GM19023 (cell line): ENCODE measurements around the gene DNM2.
"Not testable (repeated sequence)": the region's sequence is repeated elsewhere in the genome, so short reads cannot be mapped to it uniquely, and the experiment has no call there.

Experiments
- ATAC-seq: cut with Tn5 transposase; IDR thresholded peaks from one replicate; pipeline ENCODE4 v1.9.1; 2021; ENCODE audit warnings: mild to moderate bottlenecking, moderate library complexity; ENCODE audit not compliant: unreplicated experiment

DNM2 gene

DNA sequence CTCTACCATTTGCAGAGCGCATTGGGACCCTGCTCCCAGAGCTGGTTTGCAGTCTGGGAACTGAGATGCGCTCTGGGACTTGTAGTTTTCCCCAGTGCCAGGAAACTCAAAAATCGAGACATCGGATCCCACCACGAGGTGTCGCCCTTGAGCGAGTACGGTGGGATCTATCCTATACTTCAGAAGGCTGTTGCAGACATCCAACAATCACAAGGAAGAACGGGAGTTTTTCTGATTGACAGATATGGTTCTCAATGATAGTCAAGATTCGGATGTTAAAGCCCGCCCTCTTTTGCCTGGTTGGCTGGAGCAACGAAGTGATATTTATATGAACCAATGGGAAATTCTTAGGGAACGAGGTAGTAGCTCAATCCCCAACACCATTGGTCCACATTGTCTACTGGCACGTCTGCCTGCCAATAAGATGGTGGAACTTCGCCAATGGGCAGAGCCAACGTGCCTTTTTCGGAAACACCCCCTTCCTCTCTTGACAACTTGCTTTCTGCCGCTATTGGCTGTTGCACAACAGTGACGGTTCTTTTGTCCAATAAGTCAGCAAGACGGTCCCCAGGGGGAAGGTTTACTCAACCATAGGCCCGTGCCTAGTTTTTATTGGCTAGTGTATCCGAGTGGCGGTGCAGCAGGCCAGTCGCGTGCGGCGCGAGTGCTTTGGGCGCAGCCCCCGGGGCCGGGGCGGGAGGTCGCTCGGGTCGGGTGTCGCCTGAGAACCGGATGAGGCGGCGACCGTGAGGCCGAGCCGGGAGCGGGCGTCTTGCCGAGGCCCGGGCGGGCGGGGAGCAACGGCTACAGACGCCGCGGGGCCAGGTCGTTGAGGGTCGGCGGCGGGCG lies at the start of gene DNM2:
Gene DNM2 (plus strand): TSS at position 724 of the 849 bp plus-strand sequence. CDS start 164 bp downstream, outside the sequence.
- peak; percentile 87 for ATAC-seq

DNA sequence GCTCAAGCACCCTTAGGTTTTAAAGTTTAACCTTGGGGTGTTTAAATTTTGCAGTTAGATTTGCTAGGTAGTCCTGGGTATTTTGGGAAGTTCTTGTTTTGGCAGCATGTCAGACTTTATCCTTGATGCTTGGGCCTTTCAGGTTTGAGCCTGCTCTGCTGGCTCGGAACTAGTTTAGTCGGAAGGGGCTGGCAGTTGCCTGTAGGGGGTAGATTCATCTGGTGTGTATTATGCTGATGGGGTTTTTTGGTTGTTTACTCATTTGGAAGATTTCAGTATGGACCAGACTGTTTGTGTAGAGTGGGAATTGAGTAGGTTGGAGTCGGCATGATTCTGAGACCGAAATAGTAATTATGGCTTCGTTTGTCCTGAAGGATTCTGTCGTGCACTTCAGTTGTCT lies 48.6 kb upstream of the DNM2 start:
- ATAC-seq, result no peak

DNA sequence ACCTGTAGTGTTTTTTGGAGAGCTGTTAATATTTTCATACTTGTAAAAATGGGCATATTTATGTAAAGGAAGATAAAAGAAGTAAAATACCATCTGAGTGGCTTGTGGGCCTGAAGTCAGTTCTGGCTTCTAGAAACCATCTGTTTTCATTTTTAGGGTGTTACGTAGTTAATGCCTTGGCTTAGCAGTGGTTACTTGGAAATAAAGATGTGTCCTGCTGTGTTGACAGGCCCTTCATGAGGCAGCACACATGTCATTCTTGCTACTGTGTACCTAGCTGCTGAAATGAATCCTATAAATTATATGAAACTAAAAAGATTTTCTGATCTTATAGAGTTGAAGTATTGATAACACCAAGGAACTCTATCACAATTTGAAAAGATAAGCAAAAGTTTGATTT lies 47.7 kb upstream of the DNM2 start:
- ATAC-seq, result no peak

DNA sequence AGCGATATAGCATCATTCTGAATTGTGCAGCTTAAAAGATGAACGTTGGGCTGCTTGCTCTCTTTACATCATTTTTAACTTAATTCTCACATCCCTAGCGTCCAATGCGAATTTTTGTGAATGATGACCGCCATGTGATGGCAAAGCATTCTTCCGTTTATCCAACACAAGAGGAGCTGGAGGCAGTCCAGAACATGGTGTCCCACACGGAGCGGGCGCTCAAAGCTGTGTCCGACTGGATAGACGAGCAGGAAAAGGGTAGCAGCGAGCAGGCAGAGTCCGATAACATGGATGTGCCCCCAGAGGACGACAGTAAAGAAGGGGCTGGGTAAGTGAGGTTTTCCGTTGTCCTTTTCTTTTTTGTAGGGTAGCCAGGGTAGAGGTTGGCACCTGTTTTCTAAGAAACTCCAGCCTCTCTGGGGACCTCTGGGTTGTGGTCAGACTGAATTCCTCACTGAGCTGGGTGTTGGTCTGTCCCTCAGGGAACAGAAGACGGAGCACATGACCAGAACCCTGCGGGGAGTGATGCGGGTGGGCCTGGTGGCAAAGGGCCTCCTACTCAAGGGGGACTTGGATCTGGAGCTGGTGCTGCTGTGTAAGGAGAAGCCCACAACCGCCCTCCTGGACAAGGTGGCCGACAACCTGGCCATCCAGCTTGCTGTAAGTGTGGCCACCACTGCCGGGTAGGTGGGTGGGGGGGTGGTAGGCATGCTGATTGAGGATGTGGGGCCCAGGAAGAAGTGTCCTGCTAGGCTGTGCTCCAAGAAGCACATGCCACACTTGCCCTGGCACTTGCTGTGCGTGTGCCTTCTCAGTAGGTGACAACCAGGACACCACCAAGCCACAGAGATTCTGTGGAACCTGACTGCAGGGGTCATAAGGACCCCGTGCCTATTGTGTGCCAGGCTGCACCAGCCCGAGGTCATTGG lies 46.7 kb upstream of the DNM2 start:
- ATAC-seq, result no peak

DNA sequence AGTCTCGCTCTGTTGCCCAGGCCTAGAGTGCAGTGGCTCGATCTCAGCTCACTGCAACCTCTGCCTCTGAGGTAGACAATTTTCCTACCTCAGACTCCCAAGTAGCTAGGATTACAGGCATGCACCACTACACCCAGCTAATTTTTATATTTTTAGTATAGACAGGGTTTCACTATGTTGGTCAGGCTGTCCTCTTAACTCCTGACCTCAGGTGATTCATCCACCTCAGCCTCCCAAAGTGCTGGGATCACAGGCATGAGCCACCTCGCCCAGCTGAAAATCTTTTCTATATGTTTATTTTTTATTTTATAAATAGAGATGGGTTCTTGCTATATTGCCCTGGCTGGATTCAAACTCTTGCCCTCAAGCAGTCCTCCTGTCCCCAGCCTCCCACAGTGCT lies 46.0 kb upstream of the DNM2 start:
- ATAC-seq, result not testable (repeated sequence)

DNA sequence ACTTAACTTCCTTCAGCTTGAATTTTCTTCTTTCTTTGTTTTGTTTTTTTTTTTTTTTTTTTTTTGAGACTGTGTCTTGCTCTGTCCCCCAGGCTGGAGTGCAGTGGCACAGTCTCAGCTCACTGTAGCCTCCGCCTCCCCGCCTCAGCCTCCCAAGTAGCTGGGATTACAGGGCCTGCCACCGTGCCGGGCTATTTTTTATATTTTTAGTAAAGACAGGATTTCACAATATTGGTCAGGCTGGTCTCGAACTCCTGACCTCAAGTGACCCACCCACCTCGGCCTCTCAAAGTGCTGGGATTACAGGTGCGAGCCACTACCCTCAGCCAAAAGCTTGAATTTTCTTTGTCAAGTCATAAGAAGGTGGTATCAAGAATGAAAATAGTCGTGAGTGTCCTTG lies 42.7 kb upstream of the DNM2 start:
- ATAC-seq, result not testable (repeated sequence)

DNA sequence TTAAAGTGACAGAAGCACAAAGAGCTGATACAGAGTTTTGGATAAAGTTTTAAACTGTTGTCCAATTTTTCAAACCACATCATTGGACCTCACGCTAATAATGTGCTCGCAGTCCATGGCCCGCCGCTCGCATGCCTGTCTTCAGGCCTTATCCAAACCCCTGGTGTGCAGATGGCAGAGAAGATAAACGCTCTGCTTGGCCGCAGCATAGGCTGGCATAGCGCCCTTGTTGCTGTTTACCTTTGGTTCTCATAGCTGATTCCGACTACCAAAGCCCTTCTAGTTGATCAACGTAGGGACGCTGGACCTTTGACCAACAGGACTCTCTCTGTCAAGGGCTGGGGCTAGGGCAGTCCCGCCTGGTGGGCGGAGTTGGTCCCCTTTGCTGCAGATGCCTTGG lies 40.1 kb upstream of the DNM2 start:
- ATAC-seq, result no peak

DNA sequence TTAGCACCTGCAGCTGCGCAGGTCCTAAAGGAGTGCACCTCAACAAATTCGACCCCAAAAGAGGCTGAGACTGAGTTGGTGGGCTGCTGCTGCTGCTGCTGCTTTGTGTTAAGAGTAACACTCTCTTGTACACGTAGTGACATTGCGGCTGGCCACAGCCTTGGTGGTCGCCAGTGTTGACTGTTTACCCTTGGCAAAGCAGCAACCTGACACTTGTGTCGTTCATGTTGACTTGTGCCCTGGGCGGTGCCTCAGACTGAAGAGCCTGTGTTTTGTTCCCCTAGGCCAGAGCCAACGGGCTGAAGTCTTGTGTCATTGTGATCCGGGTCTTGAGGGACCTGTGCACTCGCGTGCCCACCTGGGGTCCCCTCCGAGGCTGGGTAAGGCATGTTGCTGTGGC lies 39.1 kb upstream of the DNM2 start:
- no peak for ATAC-seq

DNA sequence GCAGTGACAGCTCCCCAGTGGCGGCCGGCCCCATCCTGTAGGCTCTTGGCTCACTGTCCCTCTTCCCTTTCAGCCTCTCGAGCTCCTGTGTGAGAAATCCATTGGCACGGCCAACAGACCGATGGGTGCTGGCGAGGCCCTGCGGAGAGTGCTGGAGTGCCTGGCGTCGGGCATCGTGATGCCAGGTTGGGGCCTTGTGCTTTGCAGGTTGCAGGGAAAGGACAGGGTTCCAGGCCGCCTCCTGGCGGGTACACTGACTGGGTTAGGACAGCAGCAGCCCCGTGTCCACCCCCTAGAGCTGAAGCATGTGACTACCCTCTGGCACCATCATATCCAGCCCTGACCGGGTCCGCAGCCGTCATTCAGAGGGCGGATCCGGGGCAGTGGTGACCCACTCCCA lies 38.1 kb upstream of the DNM2 start:
- ATAC-seq, result no peak

DNA sequence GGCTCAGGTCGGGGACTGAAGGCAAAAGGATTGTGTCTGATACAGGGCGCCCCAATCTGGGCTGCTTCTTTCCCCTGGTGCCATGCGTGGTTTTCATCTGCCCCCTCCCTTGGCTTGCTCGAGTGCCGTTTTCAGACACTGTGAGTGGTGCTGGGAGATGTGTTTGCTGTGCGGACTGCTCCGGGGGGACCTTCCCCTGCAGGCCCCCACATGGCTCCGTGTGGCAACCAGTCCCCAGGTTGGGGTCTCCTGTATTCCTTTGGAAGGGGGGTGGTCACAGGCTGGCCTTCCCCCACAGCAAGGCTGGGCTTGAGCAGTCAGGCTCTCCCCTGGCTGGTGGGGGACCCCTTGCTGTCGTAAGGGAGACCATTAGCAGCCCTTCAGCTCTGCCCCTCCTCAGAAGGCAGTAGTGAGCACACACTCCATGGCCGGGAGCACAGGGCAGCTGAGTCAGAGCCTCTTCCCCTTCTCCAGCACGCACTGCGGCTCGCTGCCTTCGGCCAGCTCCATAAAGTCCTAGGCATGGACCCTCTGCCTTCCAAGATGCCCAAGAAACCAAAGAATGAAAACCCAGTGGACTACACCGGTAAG lies 37.2 kb upstream of the DNM2 start:
- no peak for ATAC-seq

DNA sequence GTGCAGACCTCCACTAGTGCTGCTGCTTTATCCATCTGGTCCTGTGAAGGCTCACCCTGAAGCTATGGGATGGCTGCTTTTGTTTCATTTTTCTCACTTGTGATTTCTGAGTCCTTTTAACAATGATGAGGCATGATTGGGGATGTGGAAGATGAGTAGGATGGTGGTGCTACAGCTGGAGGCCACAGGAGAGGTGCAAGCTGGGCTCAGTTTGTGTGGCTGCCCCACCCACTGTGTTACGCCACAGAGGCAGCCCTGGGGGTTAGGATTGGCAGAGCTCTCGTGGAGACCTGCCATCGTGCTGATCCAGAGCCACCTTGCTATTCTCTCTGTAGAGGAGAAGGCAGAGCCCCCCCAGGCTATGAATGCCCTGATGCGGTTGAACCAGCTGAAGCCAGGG lies 36.2 kb upstream of the DNM2 start:
- no peak for ATAC-seq

DNA sequence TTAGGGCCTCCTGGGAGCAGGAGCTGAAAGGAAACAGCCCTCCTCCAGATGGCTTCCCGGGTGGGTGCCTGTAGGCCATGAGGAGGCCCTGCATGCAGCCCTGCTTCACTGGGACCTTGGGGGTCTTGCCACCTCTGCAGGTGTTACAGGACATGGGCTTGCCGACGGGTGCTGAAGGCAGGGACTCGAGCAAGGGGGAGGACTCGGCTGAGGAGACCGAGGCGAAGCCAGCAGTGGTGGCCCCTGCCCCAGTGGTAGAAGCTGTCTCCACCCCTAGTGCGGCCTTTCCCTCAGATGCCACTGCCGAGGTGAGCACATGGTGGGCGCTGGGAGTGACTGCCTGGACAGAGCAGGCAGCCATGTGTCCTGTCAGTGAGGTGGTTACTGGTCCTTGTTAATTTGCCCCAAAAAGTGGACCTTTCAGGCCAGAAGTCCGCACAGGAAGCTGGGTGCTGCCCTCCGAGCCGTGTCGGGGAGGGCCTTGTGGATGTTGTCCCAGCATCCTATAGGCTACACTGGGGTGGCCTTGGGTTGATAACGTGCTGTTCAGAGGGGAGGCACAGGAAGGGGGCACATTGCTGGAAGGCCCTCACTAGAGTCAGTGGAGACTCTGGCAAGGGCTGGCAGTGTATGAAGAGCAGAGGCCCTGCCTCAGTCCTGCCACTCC lies 35.3 kb upstream of the DNM2 start:
- ATAC-seq, result no peak

DNA sequence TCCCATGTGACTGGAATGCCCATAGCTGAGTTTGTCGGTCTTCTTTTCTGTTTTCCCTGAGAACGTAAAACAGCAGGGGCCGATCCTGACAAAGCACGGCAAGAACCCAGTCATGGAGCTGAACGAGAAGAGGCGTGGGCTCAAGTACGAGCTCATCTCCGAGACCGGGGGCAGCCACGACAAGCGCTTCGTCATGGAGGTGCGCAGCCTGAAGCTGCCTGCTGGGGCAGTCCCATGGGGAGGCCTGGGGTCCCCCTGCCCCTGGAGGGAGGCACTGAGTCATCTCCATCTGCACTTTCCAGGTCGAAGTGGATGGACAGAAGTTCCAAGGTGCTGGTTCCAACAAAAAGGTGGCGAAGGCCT lies 34.8 kb upstream of the DNM2 start:
- ATAC-seq, result no peak

DNA sequence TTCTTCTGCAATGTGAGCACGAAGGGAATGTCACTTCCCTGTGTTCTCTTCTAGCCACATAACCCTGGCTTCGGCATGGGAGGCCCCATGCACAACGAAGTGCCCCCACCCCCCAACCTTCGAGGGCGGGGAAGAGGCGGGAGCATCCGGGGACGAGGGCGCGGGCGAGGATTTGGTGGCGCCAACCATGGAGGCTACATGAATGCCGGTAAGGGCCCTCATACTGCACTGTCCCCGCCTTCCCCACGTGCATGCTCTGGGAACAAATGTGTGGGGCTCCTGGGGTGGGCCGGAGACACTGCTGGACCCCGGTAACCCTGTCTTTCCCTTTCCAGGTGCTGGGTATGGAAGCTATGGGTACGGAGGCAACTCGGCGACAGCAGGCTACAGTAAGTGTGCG lies 34.3 kb upstream of the DNM2 start:
- no peak for ATAC-seq

DNA sequence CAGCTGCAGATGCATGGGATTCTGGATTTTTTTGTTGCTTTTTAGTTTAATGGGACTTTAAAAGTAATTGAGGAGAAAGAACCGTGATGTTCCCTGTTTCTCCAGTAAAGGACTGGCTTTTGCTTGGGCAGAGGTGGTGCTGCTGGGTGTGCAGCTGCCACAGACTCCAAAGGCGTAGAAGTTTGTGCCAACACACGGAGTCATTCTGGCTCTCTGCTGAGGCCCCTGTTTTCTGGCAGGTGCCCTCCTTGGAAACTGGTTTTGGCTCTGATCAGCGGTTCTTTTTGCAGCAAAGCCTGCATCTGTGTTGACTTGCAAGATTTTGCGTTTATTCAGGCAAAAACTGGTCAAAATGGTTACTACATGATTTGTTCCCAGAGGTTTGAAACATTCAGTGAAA lies 32.7 kb upstream of the DNM2 start:
- ATAC-seq, result no peak

DNA sequence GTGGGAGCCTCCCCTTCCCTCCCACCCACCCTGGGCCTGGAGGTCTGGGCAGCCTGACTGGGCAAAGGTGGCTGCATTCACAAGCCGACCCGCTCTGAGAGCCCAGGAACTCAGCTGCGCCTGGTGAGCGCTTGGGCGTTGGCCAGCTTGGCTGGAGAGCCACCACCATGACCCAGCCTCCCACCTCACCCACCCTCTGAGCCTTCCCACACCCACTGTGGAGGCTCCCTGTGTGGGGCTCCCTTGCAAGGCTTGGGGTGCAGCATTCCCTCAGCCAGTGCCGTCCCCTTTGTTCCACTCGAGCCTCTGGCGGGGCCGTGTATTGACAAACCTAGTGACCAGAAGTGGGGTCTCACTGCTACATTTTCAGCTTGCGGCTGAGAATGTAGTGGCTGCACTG lies 31.7 kb upstream of the DNM2 start:
- no peak for ATAC-seq

DNA sequence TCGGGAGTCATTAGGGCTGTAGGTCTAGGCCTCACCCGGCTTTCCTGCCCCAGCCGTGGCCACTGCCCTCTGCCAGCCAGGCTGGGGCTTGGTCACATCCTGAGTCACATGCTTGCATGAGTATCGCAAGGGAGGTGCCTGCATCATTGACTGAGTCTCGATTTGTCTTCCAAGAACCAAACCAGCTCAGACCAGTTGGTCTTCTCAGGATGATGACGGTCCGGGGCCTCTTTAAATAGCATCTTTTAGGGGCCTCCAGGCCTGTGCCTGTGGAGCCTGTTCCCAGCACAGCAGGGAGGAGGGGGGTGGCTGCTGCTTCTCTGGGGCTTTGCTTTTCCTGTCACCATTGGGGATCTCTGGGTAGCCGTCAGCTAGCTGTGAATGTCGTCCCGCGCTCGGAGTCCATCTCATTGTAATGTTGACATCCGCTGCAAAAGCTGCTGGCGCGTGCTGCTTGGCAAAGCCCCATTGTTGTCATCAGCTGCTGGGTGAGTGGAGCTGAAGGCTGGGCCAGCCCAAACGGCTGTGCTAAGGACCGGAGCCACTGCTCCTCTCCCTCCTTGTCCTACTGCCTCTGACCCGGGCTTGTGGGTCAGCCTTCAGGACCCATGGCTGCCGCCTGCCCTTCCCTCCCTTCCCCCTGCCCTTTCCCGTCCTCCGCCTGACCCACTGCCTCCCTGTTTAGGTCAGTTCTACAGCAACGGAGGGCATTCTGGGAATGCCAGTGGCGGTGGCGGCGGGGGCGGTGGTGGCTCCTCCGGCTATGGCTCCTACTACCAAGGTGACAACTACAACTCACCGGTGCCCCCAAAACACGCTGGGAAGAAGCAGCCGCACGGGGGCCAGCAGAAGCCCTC lies 31.0 kb upstream of the DNM2 start:
- no peak for ATAC-seq

DNA sequence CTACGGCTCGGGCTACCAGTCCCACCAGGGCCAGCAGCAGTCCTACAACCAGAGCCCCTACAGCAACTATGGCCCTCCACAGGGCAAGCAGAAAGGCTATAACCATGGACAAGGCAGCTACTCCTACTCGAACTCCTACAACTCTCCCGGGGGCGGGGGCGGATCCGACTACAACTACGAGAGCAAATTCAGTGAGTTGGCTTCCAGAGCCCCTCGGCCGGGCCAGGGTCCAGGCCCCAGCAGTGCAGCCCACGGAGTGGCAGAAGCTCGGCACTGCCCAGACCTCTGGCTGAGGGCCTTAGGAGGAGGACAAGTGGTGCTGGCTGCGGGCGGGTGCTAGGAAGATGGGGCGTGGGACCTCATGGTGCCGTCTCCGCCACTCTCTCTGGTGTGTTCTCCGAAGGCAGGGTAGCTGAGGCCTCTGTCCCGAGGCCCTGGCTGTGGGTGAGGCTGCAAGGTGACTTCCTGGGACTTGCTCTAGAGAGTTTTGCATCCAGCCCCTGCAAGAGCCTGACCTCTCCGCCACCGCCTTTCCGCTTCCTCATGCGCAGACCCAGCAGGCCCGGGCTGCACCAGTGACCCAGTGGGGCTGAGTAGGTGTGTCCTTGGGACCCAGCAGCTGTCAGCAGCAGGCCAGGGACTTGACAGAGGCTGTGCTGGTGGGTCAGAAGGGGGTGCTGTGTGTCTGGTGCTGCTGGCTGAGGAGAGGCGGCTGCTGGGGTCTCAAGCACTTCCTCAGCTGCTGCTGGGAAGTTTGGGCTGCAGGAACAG lies 30.2 kb upstream of the DNM2 start:
- ATAC-seq, result no peak

DNA sequence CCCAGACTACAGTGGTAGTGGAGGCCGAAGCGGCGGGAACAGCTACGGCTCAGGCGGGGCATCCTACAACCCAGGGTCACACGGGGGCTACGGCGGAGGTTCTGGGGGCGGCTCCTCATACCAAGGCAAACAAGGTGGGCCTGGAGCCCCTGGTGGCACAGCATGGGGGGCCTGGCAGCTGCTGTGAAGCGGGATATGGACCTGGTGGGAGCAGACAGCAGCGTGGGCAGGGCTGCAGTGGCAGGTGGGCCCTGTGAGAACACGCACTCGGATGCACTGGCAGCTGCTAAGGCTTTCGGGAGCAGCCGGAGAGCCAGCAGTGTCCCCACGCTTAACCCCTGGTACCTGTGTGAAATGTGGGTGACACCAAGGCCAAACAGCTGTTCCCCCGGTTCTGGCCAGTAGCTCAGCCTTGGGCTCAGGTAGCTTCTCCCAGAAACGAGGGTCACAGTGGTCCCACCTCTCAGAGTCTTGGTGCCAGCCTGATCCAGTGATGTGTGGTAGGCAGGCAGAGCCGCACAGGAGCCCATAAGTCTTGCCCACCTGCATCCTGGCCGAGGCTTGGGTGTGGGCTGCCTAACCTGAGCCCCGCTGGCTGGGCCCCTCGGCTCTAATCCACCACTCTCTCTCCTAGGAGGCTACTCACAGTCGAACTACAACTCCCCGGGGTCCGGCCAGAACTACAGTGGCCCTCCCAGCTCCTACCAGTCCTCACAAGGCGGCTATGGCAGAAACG lies 29.2 kb upstream of the DNM2 start:
- ATAC-seq, result no peak
